Uterus (tissue), 4 donors: ENCODE measurements around the gene KIF1A. TPM values are rescaled to one million over a fixed set of nuclear protein-coding genes. Genes with fewer than 3 reads are reported as not detected.

Source experiments
- DNase-seq, 2 donors: peaks; one replicate each; pipeline ENCODE4 v3.0.0-alpha.2; 2019 to 2020
- H3K27ac ChIP-seq, 2 donors: fragments of 200-600 bp; sonication (generic); 1 replicate in 1 of 2; 2 replicates in 1 of 2; pipeline ENCODE4 v1.5.1; 2016 to 2018
- H3K27me3 ChIP-seq, 2 donors: fragments of 200-600 bp; sonication (generic); one replicate each; pipeline ENCODE4 v1.5.1; 2018 to 2019; ENCODE audit warnings: control low read depth in 1 of 2
- H3K36me3 ChIP-seq, 2 donors: fragments of 200-600 bp; sonication (generic); one replicate each; pipeline ENCODE4 v1.5.1; 2019; ENCODE audit warnings: control low read depth in 1 of 2
- H3K4me1 ChIP-seq, 2 donors: fragments of 200-600 bp; sonication (generic); one replicate each; pipeline ENCODE4 v1.5.1; 2018 to 2019; ENCODE audit warnings: control low read depth in 1 of 2
- H3K4me3 ChIP-seq, 2 donors: fragments of 200-600 bp; sonication (generic); 1 replicate in 1 of 2; 2 replicates in 1 of 2; pipeline ENCODE4 v1.5.1; 2018 to 2019; ENCODE audit warnings: mild to moderate bottlenecking in 1 of 2
- H3K9me3 ChIP-seq, 2 donors: fragments of 200-600 bp; sonication (generic); one replicate each; pipeline ENCODE4 v1.5.1; 2019; ENCODE audit warnings: control low read depth in 1 of 2
- CTCF ChIP-seq, 4 experiments: fragments of 200-600 bp in 2 of 4; fragments of 450-650 bp in 2 of 4; sonication (generic) in 2 of 4; IDR thresholded peaks; one replicate each; pipeline ENCODE4 v1.5.1; 2016 to 2019; ENCODE audit warnings: antibody characterized with exemption in 4 of 4, mild to moderate bottlenecking in 2 of 4, moderate library complexity in 1 of 4
- POLR2A ChIP-seq, 2 donors: fragments of 450-650 bp; IDR thresholded peaks; one replicate each; pipeline ENCODE4 v1.6.1; 2016; ENCODE audit warnings: antibody characterized with exemption in 2 of 2, mild to moderate bottlenecking in 1 of 2, moderate library complexity in 1 of 2
- intact Hi-C: fragments of 100-400 bp; cut with DNase I; formaldehyde crosslinking; loops from one replicate; pipeline ENCODE4 v1.15.1; 2023; ENCODE audit warnings: low total_unique reads
- total RNA-seq, 4 donors: library from RNA; depleted of rRNA in 3 of 4; stranded (reverse); fragments of >200 nt in 3 of 4; gene quantifications; one replicate each; pipeline versions ENCODE4 v1.1.0 to v1.2.4, GENCODE V29; 2014 to 2023
- donor health status: DM: yes; HTN: yes; CAD: no.

KIF1A gene
- total RNA-seq, 4 donors from 2014 or later, result 0.37 to 12.9 TPM; not detected in 2

DNA sequence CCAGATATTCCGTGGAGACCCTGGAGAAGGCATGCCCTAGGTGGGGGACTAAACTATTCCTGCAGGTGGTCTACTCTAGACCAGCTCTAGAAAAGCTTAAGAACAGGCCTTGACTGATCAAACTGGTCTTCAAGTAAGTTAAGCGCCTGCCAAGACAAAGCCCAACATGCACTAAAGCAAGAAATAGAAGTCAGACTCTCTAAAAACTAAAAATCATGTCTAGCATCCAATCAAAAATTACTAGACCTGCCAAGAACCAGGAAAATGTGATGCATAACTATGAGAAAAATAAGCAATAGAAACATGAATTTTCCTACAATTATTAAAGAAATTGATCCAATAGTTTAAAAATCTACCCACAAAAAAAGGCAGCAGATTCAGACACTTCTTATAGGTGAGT, 13.6 kb downstream of the KIF1A start:
- TF ChIP-seq CTCF (IDR thresholded peaks at IDR 0.05) (no peak), POLR2A (IDR thresholded peaks at IDR 0.05) (no peak)
- Histone ChIP-seq H3K27me3 (no peaks in the 10 kb centered on the region), H3K27ac (no peak overlapping the region), H3K4me1 (no peaks in the 10 kb centered on the region), H3K36me3 (no peaks in the 10 kb centered on the region), H3K4me3 (no peak overlapping the region), H3K9me3 (no peaks in the 10 kb centered on the region)
- intact Hi-C loops, result no loop called here
- DNase-seq, result no peak

- TF ChIP-seq CTCF (IDR thresholded peaks at IDR 0.05) (no peak), POLR2A (IDR thresholded peaks at IDR 0.05) (no peak)
- no peaks in the 10 kb centered on the region for H3K9me3 ChIP-seq
- H3K4me3 ChIP-seq, result no peak overlapping the region
- intact Hi-C loops, result no loop called here
- DNase-seq, result no peak
- H3K36me3 ChIP-seq, result no peaks in the 10 kb centered on the region
- H3K27ac ChIP-seq, result no peak overlapping the region
- no peaks in the 10 kb centered on the region for H3K27me3 ChIP-seq
- no peaks in the 10 kb centered on the region for H3K4me1 ChIP-seq
Observed at GRCh38 chr2:240806006-240806405, 14.0 kb downstream of the KIF1A start.

GRCh38 chr2:240803191-240803590, 16.8 kb downstream of the KIF1A start:
- no peaks in the 10 kb centered on the region for H3K9me3 ChIP-seq
- TF ChIP-seq POLR2A (IDR thresholded peaks at IDR 0.05), result no peak
- TF ChIP-seq CTCF (IDR thresholded peaks at IDR 0.05), result no peak
- intact Hi-C loops, result no loop called here
- no peak overlapping the region for H3K4me3 ChIP-seq
- no peak overlapping the region for H3K27ac ChIP-seq
- H3K4me1 ChIP-seq, result no peaks in the 10 kb centered on the region
- no peak for DNase-seq
- H3K27me3 ChIP-seq, result no peaks in the 10 kb centered on the region
- no peaks in the 10 kb centered on the region for H3K36me3 ChIP-seq

DNA sequence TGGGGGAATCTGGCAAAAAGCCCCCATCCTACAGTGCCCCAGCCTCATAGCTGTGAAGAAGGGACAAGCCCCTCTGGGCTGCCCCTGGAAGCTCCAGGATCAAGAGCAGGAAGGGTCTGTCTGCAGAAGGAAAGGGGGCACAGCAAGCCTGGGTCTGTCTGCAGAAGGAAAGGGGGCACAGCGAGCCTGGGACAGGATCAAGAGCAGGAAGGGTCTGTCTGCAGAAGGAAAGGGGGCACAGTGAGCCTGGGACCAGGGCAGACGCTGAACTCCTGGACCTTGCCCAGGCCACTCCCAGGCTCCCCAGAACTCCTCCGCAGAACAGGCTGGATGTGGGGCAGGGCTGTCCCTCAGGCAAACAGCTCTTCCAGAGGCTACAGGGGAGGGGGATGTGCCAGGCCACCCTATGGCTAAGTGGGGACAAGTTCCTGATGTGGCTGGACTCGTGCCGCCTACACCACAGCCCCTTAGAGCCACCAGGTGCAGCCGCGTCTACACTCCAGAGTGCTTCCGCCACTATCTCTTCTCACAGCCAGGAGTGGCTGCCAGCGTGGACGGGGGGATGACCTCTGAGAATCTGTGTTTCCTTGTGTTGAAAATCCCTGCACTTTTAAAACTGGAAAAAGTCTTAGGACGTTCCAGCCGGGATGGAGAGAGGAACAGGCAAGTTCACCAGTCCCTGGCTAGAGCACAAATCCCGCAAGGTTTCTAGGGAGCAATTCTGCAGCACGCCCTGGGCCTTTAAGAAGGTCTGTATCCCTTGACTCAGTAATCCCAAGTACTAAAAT, 20.8 kb downstream of the KIF1A start:
- no peaks in the 10 kb centered on the region for H3K4me1 ChIP-seq
- no peak for DNase-seq
- H3K27me3 ChIP-seq, result no peaks in the 10 kb centered on the region
- no peaks in the 10 kb centered on the region for H3K36me3 ChIP-seq
- H3K4me3 ChIP-seq, result no peak overlapping the region
- no peak for TF ChIP-seq CTCF (IDR thresholded peaks at IDR 0.05)
- TF ChIP-seq POLR2A (IDR thresholded peaks at IDR 0.05), result no peak
- no peaks in the 10 kb centered on the region for H3K9me3 ChIP-seq
- intact Hi-C loops, result no loop called here
- H3K27ac ChIP-seq, result no peak overlapping the region

DNA sequence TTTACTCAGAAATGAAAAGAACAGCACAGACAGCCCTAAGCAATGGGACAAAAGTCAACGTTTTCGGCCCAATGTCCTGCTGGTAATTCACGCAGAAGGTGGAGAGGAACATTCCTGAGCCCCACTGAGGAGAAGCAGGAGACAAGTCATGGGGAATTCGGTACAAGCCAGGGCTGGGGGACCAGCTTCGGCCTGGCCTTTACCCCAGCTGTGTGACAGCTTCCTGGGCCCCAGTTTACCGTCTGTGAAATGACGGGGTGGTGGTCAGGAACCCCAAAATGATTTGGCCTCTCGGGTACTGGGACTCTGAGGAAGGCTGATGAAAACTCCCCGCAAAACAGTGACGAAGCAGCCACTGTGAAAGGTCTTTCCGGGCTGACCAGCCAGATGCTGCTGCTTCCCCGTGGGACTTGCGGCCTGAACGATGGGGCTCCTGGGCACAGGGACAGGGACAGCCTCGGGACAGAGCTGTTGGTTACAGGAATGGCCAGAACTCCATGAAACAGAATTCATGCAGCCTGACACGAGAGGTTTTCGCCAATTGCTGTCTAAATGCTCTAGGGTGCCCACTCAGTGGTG, 21.6 kb downstream of the KIF1A start:
- no peak for DNase-seq
- Histone ChIP-seq H3K9me3 (no peaks in the 10 kb centered on the region), H3K4me1 (no peaks in the 10 kb centered on the region), H3K27ac (no peak overlapping the region), H3K4me3 (no peak overlapping the region), H3K27me3 (no peaks in the 10 kb centered on the region), H3K36me3 (no peaks in the 10 kb centered on the region)
- TF ChIP-seq CTCF (IDR thresholded peaks at IDR 0.05), result no peak
- TF ChIP-seq POLR2A (IDR thresholded peaks at IDR 0.05), result no peak
- intact Hi-C loops, result no loop called here
